DND-41 (cell line): ENCODE measurements around the gene CTAG2.
"Not testable (repeated sequence)": the region's sequence is repeated elsewhere in the genome, so short reads cannot be mapped to it uniquely, and the experiment has no call there.

Experiments
- CTCF ChIP-seq: IDR thresholded peaks from 2 replicates; pipeline ENCODE4 v1.5.1; 2012; ENCODE audit warnings: borderline replicate concordance, low read length, moderate library complexity, mild to moderate bottlenecking; ENCODE audit not compliant: poor library complexity, severe bottlenecking; ENCODE audit errors: extremely low read depth
- EZH2 ChIP-seq: IDR thresholded peaks from 3 replicates; pipeline ENCODE4 v1.6.1; 2012; ENCODE audit warnings: borderline replicate concordance, low read depth, mild to moderate bottlenecking, moderate library complexity, low read length, inconsistent platforms; ENCODE audit not compliant: severe bottlenecking

GRCh38 chrX:154608823-154609222 lies 44.6 kb downstream of the CTAG2 start:
- not testable (repeated sequence) for TF ChIP-seq CTCF, EZH2
